ENCODE results near the gene STAC. TPM values are rescaled to one million over a fixed set of nuclear protein-coding genes. Genes with fewer than 3 reads are reported as not detected.

Gene STAC
- total RNA-seq, 1 donor from 2014 or later, result not detected

DNA sequence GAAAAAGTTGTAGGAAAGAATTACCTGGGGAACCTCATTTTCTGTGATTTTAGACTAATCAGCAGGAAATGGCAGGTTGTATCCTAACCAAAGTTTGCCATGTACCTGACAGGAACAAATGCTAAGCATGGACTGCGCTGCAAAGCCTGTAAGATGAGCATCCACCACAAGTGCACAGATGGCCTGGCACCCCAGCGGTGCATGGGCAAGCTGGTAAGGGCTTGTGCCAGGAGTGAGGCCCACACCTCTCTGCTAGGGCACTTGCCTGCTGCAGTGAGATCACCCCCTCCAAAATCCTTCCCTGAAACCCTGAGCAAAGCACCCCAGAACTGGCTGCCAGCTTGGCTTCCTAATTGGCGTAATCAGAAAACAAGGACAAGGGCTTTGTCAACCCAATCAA, 102.6 kb downstream of the STAC start:
- no peak overlapping the region for H3K4me3 Mint-ChIP-seq (ENCODE audit: unreplicated experiment)
- peaks cover 2% of the 10 kb centered on the region for H3K36me3 Mint-ChIP-seq (ENCODE audit: unreplicated experiment)
- H3K27ac Mint-ChIP-seq (ENCODE audit: unreplicated experiment), result no peak overlapping the region
- TF ChIP-seq, protein P1, sequence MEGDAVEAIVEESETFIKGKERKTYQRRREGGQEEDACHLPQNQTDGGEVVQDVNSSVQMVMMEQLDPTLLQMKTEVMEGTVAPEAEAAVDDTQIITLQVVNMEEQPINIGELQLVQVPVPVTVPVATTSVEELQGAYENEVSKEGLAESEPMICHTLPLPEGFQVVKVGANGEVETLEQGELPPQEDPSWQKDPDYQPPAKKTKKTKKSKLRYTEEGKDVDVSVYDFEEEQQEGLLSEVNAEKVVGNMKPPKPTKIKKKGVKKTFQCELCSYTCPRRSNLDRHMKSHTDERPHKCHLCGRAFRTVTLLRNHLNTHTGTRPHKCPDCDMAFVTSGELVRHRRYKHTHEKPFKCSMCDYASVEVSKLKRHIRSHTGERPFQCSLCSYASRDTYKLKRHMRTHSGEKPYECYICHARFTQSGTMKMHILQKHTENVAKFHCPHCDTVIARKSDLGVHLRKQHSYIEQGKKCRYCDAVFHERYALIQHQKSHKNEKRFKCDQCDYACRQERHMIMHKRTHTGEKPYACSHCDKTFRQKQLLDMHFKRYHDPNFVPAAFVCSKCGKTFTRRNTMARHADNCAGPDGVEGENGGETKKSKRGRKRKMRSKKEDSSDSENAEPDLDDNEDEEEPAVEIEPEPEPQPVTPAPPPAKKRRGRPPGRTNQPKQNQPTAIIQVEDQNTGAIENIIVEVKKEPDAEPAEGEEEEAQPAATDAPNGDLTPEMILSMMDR (IDR thresholded peaks at IDR 0.05), result no peak
- peaks cover 3% of the 10 kb centered on the region for H3K27me3 Mint-ChIP-seq (ENCODE audit: unreplicated experiment)
- DNase-seq (ENCODE audit: extremely low spot score, unreplicated experiment), result no peak
- H3K9me3 Mint-ChIP-seq (ENCODE audit: unreplicated experiment), result peaks cover 20% of the 10 kb centered on the region
- no peaks in the 10 kb centered on the region for H3K4me1 Mint-ChIP-seq (ENCODE audit: unreplicated experiment)

- Mint-ChIP-seq H3K4me1 (ENCODE audit: unreplicated experiment) (no peaks in the 10 kb centered on the region), H3K9me3 (ENCODE audit: unreplicated experiment) (peaks cover 20% of the 10 kb centered on the region), H3K27ac (ENCODE audit: unreplicated experiment) (no peak overlapping the region), H3K36me3 (ENCODE audit: unreplicated experiment) (peaks cover 2% of the 10 kb centered on the region), H3K4me3 (ENCODE audit: unreplicated experiment) (no peak overlapping the region), H3K27me3 (ENCODE audit: unreplicated experiment) (peaks cover 3% of the 10 kb centered on the region)
- DNase-seq (ENCODE audit: extremely low spot score, unreplicated experiment), result no peak
- TF ChIP-seq, protein P1 (IDR thresholded peaks at IDR 0.05), result no peak
Measured at GRCh38 chr3:36483709-36484108, 103.4 kb downstream of the STAC start.

DNA sequence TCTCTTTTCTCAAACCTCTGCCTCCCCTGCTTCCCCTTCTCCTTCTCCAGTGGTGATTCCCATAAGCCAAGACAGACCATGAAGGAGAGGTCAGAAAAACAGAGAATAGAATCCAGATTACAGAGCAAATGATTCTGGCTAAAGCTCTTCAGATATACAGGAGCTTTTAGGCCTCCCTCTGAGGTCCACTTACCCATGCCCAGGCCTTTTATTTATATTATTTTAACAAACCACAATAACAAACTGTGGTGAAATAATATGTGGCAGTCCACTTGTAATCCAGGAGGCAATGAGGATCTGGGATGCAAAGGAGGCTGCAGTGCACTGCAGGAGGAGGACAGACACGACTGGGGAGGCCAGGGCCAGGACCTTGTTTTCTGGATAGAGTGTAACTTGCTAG, 104.1 kb downstream of the STAC start:
- Mint-ChIP-seq H3K4me1 (ENCODE audit: unreplicated experiment) (no peaks in the 10 kb centered on the region), H3K27me3 (ENCODE audit: unreplicated experiment) (peaks cover 3% of the 10 kb centered on the region), H3K27ac (ENCODE audit: unreplicated experiment) (no peak overlapping the region), H3K4me3 (ENCODE audit: unreplicated experiment) (no peak overlapping the region), H3K36me3 (ENCODE audit: unreplicated experiment) (no peaks in the 10 kb centered on the region), H3K9me3 (ENCODE audit: unreplicated experiment) (peaks cover 13% of the 10 kb centered on the region)
- no peak for DNase-seq (ENCODE audit: extremely low spot score, unreplicated experiment)
- TF ChIP-seq, protein P1 (IDR thresholded peaks at IDR 0.05), result no peak

DNA sequence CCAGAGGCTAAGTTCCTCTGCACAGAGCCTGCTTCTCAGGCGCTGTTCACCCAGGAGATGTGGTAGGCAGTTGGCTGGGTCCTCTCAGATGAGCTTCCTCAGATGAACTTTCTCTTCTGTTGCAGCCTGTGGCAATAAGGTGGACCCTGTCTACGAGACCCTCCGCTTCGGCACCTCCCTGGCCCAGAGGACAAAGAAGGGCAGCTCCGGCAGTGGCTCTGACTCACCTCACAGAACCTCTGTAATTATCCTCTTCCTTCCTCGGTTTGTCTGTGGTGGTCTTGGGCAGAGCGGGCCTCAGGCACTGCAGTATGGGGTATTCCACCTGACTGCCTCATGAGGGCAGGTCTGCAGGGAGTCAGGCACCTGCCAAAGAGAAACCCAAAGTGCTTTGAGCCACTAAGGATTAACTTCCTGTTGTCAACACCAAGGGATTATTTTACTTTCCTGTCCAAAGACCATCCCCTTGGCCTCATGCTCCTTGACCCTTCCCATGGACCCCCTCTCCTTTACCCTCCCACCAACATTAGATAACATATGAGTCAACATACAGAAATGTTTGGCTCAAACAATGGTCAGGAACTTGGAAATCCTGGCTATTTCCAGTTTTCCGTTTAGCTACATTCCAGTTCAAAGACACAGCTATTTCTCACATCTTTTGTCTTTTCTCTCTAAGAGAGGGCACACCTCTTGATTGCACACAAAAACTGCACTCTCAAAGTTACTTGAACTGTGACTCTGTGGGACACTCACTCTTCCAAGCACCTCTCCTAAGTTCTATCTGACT, 105.9 kb downstream of the STAC start:
- TF ChIP-seq, protein P1 (IDR thresholded peaks at IDR 0.05), result no peak
- peaks cover 5% of the 10 kb centered on the region for H3K9me3 Mint-ChIP-seq (ENCODE audit: unreplicated experiment)
- H3K27ac Mint-ChIP-seq (ENCODE audit: unreplicated experiment), result no peak overlapping the region
- no peak for DNase-seq (ENCODE audit: extremely low spot score, unreplicated experiment)
- H3K4me3 Mint-ChIP-seq (ENCODE audit: unreplicated experiment), result no peak overlapping the region
- no peaks in the 10 kb centered on the region for H3K36me3 Mint-ChIP-seq (ENCODE audit: unreplicated experiment)
- H3K4me1 Mint-ChIP-seq (ENCODE audit: unreplicated experiment), result no peaks in the 10 kb centered on the region
- no peaks in the 10 kb centered on the region for H3K27me3 Mint-ChIP-seq (ENCODE audit: unreplicated experiment)

DNA sequence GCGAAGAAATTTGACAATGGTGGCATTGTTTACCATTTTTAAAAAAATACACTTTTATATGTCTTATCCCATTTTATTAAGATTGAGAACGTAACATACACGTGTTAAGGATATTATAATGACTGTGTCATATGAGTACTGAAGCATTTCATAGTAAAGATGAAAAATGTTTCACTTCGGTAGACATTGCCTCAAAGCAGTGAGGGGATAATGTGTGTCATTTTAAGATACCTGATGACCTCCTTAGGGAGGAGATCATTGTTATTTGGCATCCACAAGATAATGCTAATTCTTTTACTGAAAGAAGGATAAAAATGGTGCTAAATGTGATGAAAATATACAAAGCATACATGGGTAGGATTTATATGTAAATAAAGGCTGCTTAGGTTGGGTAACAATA, 107.3 kb downstream of the STAC start:
- no peak for DNase-seq (ENCODE audit: extremely low spot score, unreplicated experiment)
- Mint-ChIP-seq H3K27ac (ENCODE audit: unreplicated experiment) (no peak overlapping the region), H3K4me3 (ENCODE audit: unreplicated experiment) (no peak overlapping the region), H3K9me3 (ENCODE audit: unreplicated experiment) (peaks cover 5% of the 10 kb centered on the region), H3K4me1 (ENCODE audit: unreplicated experiment) (no peaks in the 10 kb centered on the region), H3K27me3 (ENCODE audit: unreplicated experiment) (no peaks in the 10 kb centered on the region), H3K36me3 (ENCODE audit: unreplicated experiment) (no peaks in the 10 kb centered on the region)
- TF ChIP-seq, protein P1 (IDR thresholded peaks at IDR 0.05), result no peak

Data from osteocyte (in vitro differentiated cells).